Mesodermal cell (in vitro differentiated cells): ENCODE results near the gene LRRC46.

Source experiments
- H3K27ac ChIP-seq: 2 replicates; pipeline ENCODE4 v1.7.0; 2013; ENCODE audit warnings: mild to moderate bottlenecking, low read depth, low read length, moderate library complexity; ENCODE audit not compliant: severe bottlenecking
- H3K36me3 ChIP-seq: 2 replicates; pipeline ENCODE4 v1.7.1; 2013; ENCODE audit warnings: mild to moderate bottlenecking, low read length, moderate library complexity; ENCODE audit not compliant: control insufficient read depth, insufficient read depth
- H3K4me1 ChIP-seq: one replicate; pipeline ENCODE4 v1.7.1; 2013; ENCODE audit warnings: mild to moderate bottlenecking, low read length; ENCODE audit not compliant: insufficient read depth, control insufficient read depth, poor library complexity, severe bottlenecking
- H3K4me3 ChIP-seq: 2 replicates; pipeline ENCODE4 v1.7.0; 2013; ENCODE audit warnings: low read length, control low read depth, mild to moderate bottlenecking; ENCODE audit not compliant: insufficient read depth, poor library complexity, severe bottlenecking; ENCODE audit errors: extremely low read depth
- H3K9me3 ChIP-seq: 2 replicates; pipeline ENCODE4 v1.7.1; 2013; ENCODE audit warnings: mild to moderate bottlenecking, low read length, moderate library complexity; ENCODE audit not compliant: control insufficient read depth
- WGBS, 2 experiments: methylation state at CpG; one replicate each; pipeline ENCODE4 v1.1.5; 2013; ENCODE audit warnings: missing lambda C conversion rate in 2 of 2; ENCODE audit not compliant: insufficient coverage in 2 of 2; 5-methylcytosine and 5-hydroxymethylcytosine counted together

LRRC46 gene

GRCh38 chr17:47879776-47880454 lies 48.4 kb downstream of the LRRC46 start:
- Histone ChIP-seq H3K36me3 (no peaks in the 10 kb centered on the region), H3K9me3 (no peaks in the 10 kb centered on the region), H3K4me3 (no peak overlapping the region), H3K4me1 (peaks cover 39% of the 10 kb centered on the region), H3K27ac (no peak overlapping the region)
- 83 to 89% methylated on average over 2 to 6 of the region's 8 CpGs for WGBS, 2 experiments

DNA sequence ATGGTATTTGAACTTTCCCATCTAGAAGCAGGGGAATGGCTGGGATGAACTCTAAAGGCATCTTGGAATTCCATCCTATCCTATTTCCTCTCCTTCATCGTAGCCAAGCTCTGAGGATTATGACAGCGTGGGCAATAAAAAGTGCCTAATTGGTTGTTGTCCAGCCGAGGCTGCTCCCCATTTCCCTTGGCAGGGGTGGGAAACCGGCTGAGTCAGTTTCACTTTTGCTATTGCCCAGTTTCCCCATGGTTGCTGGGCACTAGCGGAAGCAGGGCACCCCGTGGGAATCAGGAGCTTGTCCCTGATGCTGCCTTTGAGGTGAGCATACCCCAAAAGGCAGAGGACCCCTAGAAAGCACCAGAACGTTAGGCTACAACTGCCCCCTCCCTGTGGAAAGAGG lies 50.8 kb downstream of the LRRC46 start:
- H3K36me3 ChIP-seq: no peaks in the 10 kb centered on the region
- peaks cover 33% of the 10 kb centered on the region for H3K4me1 ChIP-seq
- 91 to 92% methylated on average over 7 of the region's 7 CpGs for WGBS, 2 experiments
- H3K4me3 ChIP-seq: no peak overlapping the region
- H3K9me3 ChIP-seq: no peaks in the 10 kb centered on the region
- no peak overlapping the region for H3K27ac ChIP-seq

GRCh38 chr17:47882695-47883588 lies 51.5 kb downstream of the LRRC46 start:
- Histone ChIP-seq H3K4me3 (no peak overlapping the region), H3K36me3 (no peaks in the 10 kb centered on the region), H3K27ac (no peak overlapping the region), H3K4me1 (peaks cover 26% of the 10 kb centered on the region), H3K9me3 (no peaks in the 10 kb centered on the region)
- WGBS, 2 experiments: 90 to 92% methylated on average over 6 of the region's 9 CpGs

GRCh38 chr17:47883589-47884426 lies 52.3 kb downstream of the LRRC46 start:
- Histone ChIP-seq H3K36me3 (no peaks in the 10 kb centered on the region), H3K4me1 (peaks cover 21% of the 10 kb centered on the region), H3K27ac (no peak overlapping the region)

GRCh38 chr17:47884427-47884740 lies 52.9 kb downstream of the LRRC46 start:
- Histone ChIP-seq H3K4me1 (peaks cover 16% of the 10 kb centered on the region), H3K27ac (no peak overlapping the region), H3K9me3 (no peaks in the 10 kb centered on the region), H3K36me3 (no peaks in the 10 kb centered on the region), H3K4me3 (no peak overlapping the region)
- WGBS, 2 experiments: 81 to 89% methylated on average over 1 to 2 of the region's 5 CpGs

More at GRCh38 chr17:47883589-47884426, 52.3 kb downstream of the LRRC46 start:
- no peak overlapping the region for H3K4me3 ChIP-seq
- 85 to 93% methylated on average over 4 to 5 of the region's 9 CpGs for WGBS, 2 experiments
- no peaks in the 10 kb centered on the region for H3K9me3 ChIP-seq

DNA sequence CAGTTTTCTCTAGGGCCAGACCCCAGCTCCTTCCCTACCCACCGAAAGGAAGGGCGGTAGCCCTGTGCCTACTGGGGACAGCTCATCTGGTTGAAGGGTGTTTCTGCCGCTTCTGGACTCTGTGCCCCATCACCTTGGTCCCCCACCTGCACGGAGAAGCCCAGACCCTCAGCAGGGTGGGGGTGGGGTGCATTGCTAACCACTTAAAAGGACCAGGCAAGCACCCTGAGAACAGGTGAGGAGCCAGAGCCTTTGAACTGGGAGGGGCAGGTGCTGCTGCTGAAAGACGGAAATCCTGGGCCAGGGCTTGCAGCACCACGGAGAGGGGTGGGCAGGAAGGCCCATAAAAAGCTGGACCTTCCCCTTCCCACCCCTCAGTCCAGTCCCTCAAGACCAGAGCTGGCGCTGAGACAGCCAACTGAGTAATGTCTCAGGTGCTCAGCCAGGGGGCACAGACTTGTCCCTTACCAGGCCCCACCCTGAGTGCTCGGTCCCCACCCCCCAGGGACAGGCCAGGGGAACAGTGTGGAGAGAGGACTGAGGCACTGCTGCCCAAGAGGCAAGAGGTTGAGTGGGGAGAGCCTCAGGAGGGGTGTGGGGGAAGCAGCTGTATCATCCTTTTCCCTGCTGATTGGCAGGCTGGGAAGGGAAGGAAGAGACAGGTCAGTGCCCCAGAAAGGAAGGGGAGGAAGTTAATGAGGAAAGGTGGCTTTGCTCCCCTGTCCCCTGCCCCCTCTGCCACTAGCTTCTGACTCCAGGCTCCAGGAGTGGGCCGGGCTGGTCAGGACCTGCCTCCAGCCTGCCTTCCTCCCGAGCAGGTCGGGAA lies 53.6 kb downstream of the LRRC46 start:
- H3K9me3 ChIP-seq: no peaks in the 10 kb centered on the region
- H3K36me3 ChIP-seq: no peaks in the 10 kb centered on the region
- H3K4me3 ChIP-seq: no peak overlapping the region
- no peak overlapping the region for H3K27ac ChIP-seq
- peaks cover 16% of the 10 kb centered on the region for H3K4me1 ChIP-seq
- WGBS, 2 experiments: 60 to 82% methylated on average over 3 to 7 of the region's 11 CpGs
